Activated CD4-positive, alpha-beta T cell treated with anti-CD3 and anti-CD28 coated beads, Interleukin-2, amount 50 U/mL, for 16 hours (primary cell): Measurements from ENCODE around the gene CASP2.

Experiments used
- DNase-seq: peaks from one replicate; pipeline ENCODE4 v3.0.0-alpha.2; 2020

The CASP2 gene

GRCh38 chr7:143299346-143299745, 11.2 kb downstream of the CASP2 start:
- no peak for DNase-seq

- DNase-seq, result peak; percentile 56
These were observed 11.7 kb downstream of the CASP2 start for GRCh38 chr7:143299840-143300239.

DNA sequence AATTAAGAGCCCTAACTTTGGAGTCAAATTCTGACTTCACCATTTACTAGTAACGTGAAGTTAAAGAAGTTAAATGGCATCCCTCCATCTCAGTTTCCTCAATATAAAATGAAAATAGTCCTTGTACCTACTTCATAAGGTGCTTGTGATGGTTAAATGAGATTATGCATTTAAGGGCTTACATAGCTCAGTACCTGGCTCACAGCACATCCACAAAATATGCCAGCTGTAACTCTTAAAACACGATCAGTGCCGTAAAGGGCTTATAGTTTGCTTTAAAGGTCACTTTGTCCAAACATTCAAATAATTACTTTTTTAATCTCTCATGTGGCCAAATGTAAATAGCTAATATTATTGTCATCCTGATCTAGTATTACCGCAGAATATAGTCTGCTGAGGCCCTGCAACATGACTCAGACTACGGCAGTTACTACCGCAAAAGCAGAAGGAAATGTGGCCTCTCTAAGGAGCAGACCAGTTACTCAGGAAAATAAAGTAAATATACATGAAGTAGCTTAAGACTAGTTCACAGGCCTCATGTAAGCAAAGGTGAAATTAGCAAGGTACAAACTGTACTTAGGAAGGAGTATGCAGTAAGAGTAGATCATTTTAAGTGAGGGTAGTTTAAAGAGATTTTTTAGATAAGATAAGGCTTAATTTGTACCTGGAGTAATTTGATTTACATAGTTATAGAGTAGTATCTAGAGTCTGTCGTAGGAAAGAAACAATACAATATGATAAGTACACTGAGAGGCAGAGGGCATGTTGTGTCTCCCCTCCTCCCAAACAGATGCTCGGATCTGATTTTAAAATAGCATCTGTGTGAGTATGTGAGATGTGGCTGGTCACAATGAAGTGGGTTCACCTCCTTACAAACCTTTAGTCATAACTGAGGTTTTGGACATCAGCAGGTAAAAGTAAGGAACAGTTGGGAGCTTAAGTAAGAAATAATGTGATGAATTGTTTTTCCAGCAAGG, 13.1 kb downstream of the CASP2 start:
- no peak for DNase-seq

- no peak for DNase-seq
These were observed 15.6 kb downstream of the CASP2 start for GRCh38 chr7:143303733-143304132.

GRCh38 chr7:143304938-143305337, 16.8 kb downstream of the CASP2 start:
- no peak for DNase-seq

DNA sequence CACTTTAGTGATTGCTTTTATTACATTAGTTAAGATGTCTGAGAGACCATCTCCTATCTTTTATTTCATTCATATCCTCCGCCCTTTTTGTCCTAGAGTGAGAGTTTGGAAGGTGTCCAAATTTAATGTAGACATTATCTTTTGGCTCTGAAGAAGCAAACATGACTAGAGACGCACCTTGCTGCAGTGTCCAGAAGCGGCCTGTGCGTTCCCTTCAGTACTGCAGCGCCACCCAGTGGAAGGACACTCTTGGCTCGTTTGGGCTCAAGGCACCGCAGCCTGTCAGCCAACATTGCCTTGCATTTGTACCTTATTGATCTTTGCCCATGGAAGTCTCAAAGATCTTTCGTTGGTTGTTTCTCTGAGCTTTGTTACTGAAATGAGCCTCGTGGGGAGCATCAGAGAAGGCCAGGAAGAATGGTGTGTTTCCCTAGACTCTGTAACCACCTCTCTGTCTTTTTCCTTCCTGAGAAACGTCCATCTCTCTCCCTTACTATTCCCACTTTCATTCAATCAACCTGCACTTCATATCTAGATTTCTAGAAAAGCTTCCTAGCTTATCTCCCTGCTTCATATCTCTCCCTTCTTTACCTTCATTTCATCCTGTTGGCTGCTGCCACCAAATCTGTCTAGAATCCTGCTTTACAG, 17.4 kb downstream of the CASP2 start:
- peak; percentile 58 for DNase-seq

GRCh38 chr7:143308632-143309031, 20.5 kb downstream of the CASP2 start:
- no peak for DNase-seq

GRCh38 chr7:143314127-143314526, 26.0 kb downstream of the CASP2 start:
- DNase-seq, result peak; percentile 20

DNA sequence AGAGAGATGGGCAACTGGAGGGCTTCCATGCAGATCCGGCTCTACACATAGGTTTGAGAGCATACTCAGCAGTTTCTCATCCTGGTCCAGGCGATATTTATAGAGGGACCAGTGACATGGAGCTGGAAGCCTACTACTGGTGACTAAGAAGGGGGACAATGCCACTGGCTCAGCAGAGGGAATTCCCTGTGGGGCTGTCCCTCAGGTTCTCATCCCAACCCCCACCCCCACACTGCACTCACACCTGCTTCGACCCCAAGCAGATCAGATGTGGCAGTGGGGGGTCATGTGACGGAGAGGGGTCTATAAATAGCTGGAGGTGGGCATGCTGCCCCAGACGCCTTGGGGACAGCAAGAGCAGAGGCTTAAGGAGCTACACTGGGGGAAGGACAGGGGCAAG, 27.6 kb downstream of the CASP2 start, which contains the start of gene CLCN1:
TSS of gene CLCN1 (plus strand) at position 336 of the 400 bp plus-strand sequence. CDS start 102 bp downstream, outside the sequence.
- no peak for DNase-seq

DNA sequence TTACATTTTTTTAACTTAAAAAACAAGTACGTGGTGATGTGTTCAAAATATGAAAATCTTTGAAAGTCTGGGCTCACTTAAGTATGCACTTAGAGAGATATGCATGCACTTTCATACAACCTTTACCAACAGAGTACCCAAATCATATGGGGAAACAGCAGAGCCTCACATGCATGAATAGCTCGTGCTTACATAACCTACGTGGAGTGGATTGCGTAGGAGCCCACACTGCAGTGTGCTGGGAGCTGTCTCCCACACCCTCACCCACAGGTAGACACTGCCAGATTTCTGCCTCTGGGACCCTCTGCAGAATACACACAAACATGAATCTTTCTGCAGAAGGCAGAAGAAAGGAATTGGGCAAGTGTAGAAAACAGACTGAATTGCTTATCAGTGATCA, 28.3 kb downstream of the CASP2 start:
- no peak for DNase-seq

DNA sequence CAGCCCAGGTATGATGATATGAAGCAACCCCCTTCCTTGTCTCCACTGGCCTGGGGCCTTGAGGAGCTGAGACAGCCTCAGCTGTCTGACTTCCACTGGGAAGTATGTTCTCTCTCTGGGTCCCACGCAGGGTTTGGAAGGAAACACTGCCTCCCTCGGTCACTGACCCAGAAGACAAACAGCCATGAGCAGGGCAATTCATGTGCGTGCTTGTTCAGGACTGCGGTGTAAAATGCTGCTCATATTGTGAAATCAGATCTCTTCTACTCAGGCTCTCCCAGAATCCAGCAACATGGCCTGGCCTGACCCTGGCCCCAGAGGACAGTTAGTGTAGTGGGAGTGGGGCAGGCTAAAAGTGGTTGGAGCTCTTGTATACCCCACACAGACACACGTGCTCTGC, 30.5 kb downstream of the CASP2 start:
- no peak for DNase-seq

- DNase-seq, result no peak
These were observed 32.5 kb downstream of the CASP2 start for GRCh38 chr7:143320620-143321019.

DNA sequence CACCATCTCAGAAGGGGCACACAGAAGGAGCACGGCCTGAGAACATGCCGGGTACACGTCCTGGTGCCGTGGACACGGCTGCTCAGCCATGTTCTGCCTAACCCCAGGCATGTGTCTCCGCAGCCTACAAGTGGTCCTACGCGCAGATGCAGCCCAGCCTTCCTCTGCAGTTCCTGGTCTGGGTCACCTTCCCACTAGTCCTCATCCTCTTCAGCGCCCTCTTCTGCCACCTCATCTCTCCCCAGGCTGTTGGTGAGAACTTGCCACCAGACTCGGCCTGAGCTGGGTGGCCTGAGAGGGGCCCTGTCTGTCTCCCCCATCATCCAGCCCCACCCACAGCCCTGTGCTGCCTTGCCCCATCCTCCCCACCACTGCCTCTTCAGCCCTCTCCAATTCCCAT, 33.1 kb downstream of the CASP2 start:
- DNase-seq, result no peak

- DNase-seq, result no peak
These were observed 33.6 kb downstream of the CASP2 start for GRCh38 chr7:143321734-143322133.

DNA sequence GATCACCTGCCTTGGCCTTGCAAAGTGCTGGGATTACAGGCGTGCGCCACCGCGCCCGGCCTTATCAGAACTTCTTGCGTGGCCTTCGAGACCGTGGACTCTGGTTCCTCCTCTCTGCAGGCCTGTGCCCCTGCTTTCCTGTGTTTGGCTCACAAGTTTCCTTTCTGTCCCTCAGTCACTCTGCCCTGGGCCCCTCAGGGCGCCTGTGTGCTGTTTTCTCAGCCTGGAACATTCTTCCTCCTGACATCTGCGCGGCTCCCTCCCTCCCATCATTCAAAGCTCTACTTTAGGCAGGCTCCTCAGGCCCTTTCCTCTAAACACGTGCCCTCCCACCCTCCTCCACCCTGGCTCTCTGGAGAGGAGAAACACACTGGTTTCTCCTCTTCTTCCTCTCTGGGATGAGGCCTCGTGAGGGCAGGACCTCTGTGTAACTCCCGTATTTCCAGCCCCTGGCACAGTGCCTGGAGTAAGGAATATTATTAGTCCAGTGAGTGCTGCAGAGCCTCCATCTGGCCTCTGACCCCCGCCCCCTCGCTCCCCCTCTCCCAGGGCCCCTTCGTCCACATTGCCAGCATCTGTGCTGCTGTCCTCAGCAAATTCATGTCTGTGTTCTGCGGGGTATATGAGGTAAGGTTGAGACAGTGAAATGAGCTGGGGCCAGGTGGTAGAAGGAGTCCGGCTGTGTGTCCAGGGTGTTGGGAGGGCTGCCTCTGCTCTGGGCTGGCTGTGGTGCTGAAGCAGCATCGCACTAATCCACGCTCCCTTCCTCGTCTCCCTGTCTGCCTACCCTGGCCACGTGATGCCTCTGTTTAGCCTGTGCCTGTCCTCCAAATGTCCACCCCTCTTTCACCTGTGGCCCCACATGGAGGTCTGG, 34.8 kb downstream of the CASP2 start:
- DNase-seq, result no peak

- no peak for DNase-seq
These were observed 35.5 kb downstream of the CASP2 start for GRCh38 chr7:143323653-143324052.

GRCh38 chr7:143325240-143325639, 37.1 kb downstream of the CASP2 start:
- DNase-seq, result no peak

GRCh38 chr7:143327903-143328302, 39.8 kb downstream of the CASP2 start:
- no peak for DNase-seq

- no peak for DNase-seq
These were observed 41.5 kb downstream of the CASP2 start for GRCh38 chr7:143329471-143330170.

DNA sequence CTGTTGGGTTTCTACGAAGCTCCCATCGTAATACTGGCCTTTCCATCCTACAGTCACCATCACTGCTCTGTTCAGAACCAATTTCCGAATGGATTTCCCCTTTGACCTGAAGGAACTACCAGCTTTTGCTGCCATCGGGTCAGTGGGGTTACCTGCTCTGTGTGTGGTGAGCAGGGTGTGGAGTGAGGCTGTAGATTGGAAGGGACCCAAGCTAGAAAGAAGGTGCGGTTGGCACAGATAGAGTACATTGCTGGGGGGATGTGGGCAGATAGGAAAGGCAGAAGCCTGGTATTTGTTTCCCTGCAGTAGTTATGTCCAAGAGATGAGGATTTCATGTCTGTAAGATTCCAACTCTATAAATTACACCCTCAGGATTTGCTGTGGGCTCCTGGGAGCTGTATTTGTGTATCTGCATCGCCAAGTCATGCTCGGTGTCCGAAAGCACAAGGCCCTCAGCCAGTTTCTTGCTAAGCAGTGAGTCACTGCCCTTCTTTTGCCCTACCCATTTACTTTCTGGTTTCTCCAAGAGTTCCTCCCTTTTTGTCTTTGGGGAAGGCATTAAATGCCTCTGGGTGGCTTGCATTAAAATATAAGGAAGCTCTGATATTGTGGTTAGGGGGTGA, 43.1 kb downstream of the CASP2 start:
- no peak for DNase-seq

- DNase-seq, result no peak
These were observed 46.1 kb downstream of the CASP2 start for GRCh38 chr7:143334244-143334643.

DNA sequence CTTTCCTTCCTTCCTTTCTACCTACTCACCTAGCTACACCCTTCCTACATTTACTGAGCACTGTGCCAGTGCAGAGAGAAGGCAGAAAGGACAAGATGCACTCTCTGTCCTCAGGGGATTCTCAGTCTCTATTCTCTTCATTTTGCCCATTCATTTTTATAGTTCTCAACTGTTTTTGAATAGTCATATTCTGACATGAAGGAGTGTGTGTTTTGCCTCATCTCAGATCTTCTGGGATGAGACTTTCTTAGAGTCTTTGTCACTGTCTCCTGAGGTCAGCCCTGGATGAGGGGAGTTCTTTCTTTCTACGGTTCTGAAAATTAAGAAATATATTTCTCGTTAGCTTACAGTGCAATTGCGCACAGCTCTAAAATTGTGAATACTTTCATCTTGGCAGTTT, 49.1 kb downstream of the CASP2 start:
- DNase-seq, result no peak
